Mucosa of descending colon (tissue), 3 donors: ENCODE measurements around the gene SCN4A. TPM values are rescaled to one million over a fixed set of nuclear protein-coding genes. Genes with fewer than 3 reads are reported as not detected.
A peak's percentile ranks its signal among the peaks of the same experiment; 100 is the strongest.

Source experiments
- ATAC-seq: fragments of 200-7000 bp; cut with Tn5 transposase; one replicate; pipeline ENCODE4 v1.9.1; 2020; ENCODE audit warnings: mild to moderate bottlenecking, moderate library complexity
- DNase-seq, 3 donors: peaks; one replicate each; pipeline ENCODE4 v3.0.0-alpha.2; 2020
- H3K36me3 ChIP-seq: fragments of 200-600 bp; one replicate; pipeline ENCODE4 v1.8.0; 2021; ENCODE audit warnings: low read depth, mild to moderate bottlenecking
- H3K4me1 ChIP-seq: fragments of 200-600 bp; one replicate; pipeline ENCODE4 v1.8.0; 2021; ENCODE audit warnings: low read depth, mild to moderate bottlenecking
- H3K4me3 ChIP-seq: fragments of 200-600 bp; one replicate; pipeline ENCODE4 v1.8.0; 2021; ENCODE audit warnings: mild to moderate bottlenecking
- H3K9me3 ChIP-seq: fragments of 200-600 bp; one replicate; pipeline ENCODE4 v1.8.0; 2021; ENCODE audit warnings: mild to moderate bottlenecking
- CTCF ChIP-seq: fragments of 200-600 bp; IDR thresholded peaks from one replicate; pipeline ENCODE4 v1.8.0; 2022; ENCODE audit warnings: antibody characterized with exemption, mild to moderate bottlenecking
- intact Hi-C, 2 donors: fragments of 100-400 bp; cut with DNase I in 1 of 2; cut with micrococcal nuclease in 1 of 2; formaldehyde crosslinking; loops; one replicate each; pipeline versions ENCODE4 v1.11.0 to v1.11.1; 2022; cut with DNase I, micrococcal nuclease
- total RNA-seq, 3 donors: library from RNA; stranded (reverse); fragmentation: NEBNext Ultra II Directional in 2 of 3; extraction: Animal tissue kit (Norgen Biotek cat#: 25700) in 2 of 3; gene quantifications; one replicate each; pipeline versions ENCODE4 v1.2.1 to v1.2.4, GENCODE V29; 2021 to 2023
- donor health status: DM: no; HTN: no; CAD: no; lungs with moderate emphysema.
- donor health status: DM: no; HTN: no; CAD: no.
- donor health status: DM: no; HTN: yes; CAD: no.

Gene SCN4A
- total RNA-seq, 3 donors from 2014 or later = 0.10 to 0.75 (median 0.22) TPM

DNA sequence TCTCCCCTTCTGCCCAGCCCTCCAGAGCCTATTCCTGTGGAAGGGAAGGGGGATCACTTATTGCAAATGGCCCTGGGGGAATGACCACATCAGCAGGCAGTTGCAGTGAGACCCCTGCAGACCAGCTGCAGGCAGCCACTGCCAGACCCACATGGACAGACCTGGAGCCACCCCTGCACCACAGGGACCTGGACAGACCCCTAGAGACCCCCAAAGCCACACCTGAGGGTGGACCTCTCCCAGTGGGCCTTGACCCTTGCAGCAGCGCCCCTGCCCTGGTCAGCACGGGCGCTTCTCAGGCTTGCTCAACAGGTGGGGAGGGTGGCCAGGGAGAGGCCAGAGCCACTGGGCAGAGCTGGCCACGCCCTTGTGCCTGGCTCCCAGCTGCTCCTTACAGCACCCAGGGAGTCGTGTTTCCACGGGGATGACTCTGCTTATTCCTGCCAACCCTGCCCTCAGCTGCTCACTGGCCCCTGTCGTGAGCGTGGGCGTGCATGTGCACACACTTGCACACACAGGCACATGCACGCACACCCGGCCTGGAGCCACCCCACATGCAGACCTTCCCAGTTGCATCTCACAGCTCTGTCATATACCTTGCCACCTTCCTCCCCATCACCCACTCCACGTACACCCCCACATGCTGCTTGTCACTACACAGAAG lies 1.3 kb upstream of the SCN4A start:
- ATAC-seq (peak; percentile 83), DNase-seq (peak in 2 of 3 donors; percentile 53)
- Histone ChIP-seq H3K9me3 (no peaks in the 10 kb centered on the region), H3K4me1 (no peaks in the 10 kb centered on the region), H3K4me3 (no peak overlapping the region), H3K36me3 (no peaks in the 10 kb centered on the region)
- intact Hi-C loops = no loop called here
- TF ChIP-seq CTCF = no peak

GRCh38 chr17:63973247-63973646 lies 529 bp upstream of the SCN4A start:
- Histone ChIP-seq H3K4me1 (no peaks in the 10 kb centered on the region), H3K9me3 (no peaks in the 10 kb centered on the region), H3K4me3 (no peak overlapping the region), H3K36me3 (no peaks in the 10 kb centered on the region)
- DNase-seq (no peak), ATAC-seq (no peak)
- no peak for TF ChIP-seq CTCF
- intact Hi-C loops = no loop called here

- TF ChIP-seq CTCF = no peak
- intact Hi-C loops = no loop called here
- DNase-seq = no peak
- H3K36me3 ChIP-seq = no peaks in the 10 kb centered on the region
- no peak for ATAC-seq
- no peaks in the 10 kb centered on the region for H3K4me1 ChIP-seq
- no peaks in the 10 kb centered on the region for H3K9me3 ChIP-seq
- H3K4me3 ChIP-seq = no peak overlapping the region
Observed at GRCh38 chr17:63969278-63969677, 3.4 kb downstream of the SCN4A start.

DNA sequence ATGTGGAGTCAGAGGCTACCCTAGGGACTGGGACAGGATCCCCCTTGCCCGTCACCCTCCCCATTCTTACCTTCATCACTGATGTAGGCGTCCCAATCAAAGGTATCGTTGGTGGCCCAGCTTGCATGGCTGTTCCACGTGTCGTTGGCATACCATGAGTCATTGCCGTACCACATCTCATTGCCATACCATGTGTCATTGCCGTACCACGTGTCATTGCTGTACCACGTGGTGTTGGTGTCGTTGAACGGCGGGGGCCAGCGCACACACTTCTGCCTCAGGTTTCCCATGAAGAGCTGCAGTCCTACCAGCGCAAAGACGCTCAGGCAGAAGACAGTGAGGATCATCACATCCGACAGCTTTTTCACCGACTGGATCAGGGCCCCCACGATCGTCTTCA lies 4.8 kb downstream of the SCN4A start:
- H3K9me3 ChIP-seq = no peaks in the 10 kb centered on the region
- TF ChIP-seq CTCF = no peak
- no peaks in the 10 kb centered on the region for H3K36me3 ChIP-seq
- H3K4me1 ChIP-seq = no peaks in the 10 kb centered on the region
- intact Hi-C loops = no loop called here
- H3K4me3 ChIP-seq = no peak overlapping the region
- DNase-seq = no peak
- ATAC-seq = no peak

GRCh38 chr17:63966646-63967264 lies 6.0 kb downstream of the SCN4A start:
- no peaks in the 10 kb centered on the region for H3K36me3 ChIP-seq
- TF ChIP-seq CTCF = no peak
- no peak overlapping the region for H3K4me3 ChIP-seq
- ATAC-seq = peak; percentile 37
- DNase-seq = no peak
- H3K9me3 ChIP-seq = no peaks in the 10 kb centered on the region
- intact Hi-C loops = no loop called here
- no peaks in the 10 kb centered on the region for H3K4me1 ChIP-seq
